Embryonic facial prominence (tissue), 1 donor: ENCODE results near the gene DVL3.
"Not testable (repeated sequence)": the region's sequence is repeated elsewhere in the genome, so short reads cannot be mapped to it uniquely, and the experiment has no call there.

ENCODE experiments used
- DNase-seq: peaks from one replicate; pipeline ENCODE4 v3.0.0-alpha.2; 2016; ENCODE audit errors: extremely low spot score

The DVL3 gene

DNA sequence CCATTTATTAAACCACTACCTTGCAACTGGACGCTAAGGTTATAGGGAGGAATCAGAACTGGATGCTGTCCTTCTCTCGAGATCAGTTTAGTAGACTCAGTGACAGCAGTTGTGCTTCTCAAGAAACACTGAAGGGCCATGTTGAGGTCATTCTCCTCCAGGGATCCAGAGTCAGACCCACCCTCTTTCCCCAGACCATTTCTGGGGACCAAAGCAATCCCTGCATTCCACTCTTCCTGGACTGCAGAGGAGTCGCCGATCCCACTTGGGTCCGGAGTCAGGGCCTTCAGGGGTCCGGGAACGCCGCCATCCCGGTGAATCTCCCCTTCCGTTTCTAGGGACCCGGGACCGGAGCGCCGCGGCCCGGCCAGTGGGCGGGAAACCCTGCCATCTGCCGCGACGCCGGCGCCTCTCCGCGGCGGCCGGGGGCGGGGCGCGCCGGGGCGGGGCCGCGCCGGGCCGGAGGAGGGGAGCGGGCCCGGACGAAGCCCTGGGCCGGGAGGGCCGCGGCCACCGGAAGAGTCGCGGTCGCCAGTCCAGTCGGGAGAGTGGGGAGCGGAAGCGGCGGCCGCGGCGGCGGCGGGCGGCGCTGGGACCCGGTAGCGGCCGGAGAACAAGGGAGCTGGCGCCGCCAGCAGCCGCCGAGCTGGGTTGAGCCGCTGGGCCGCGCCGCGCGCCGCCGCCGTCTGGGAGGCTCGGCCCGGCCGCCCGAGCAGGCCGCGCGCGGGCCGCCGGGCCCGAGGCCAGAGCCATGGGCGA lies at the start of gene DVL3:
DVL3 (plus strand) TSS at position 493 of the 759 bp plus-strand sequence; CDS start at position 752, 259 bp downstream.
- no peak for DNase-seq

- no peak for DNase-seq
Observed at GRCh38 chr3:184110316-184110725, 44.9 kb upstream of the DVL3 start.

- no peak for DNase-seq
Observed at GRCh38 chr3:184116017-184116416, 39.2 kb upstream of the DVL3 start.

GRCh38 chr3:184117636-184118035 lies 37.5 kb upstream of the DVL3 start:
- DNase-seq: no peak

- not testable (repeated sequence) for DNase-seq
Observed at GRCh38 chr3:184121031-184121430, 34.1 kb upstream of the DVL3 start.

DNA sequence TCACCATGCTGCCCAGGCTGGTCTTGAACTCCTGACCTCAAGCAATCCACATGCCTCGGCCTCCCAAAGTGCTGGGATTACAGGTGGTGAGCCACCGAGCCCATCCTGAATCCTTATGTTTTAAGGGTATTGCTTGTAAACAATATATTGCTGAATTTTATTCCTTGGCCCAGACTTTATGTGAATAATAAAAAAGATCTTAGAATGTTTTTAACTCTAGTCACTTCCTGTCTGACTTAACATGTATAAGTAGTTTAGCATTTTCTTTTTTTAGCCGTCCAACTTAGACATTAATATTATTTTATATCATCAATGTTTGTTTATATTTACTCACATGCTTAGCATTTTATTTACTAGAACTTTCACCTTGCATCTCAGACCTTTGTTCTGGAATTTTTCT lies 29.2 kb upstream of the DVL3 start:
- DNase-seq: no peak

- DNase-seq: no peak
Observed at GRCh38 chr3:184129012-184129411, 26.2 kb upstream of the DVL3 start.

DNA sequence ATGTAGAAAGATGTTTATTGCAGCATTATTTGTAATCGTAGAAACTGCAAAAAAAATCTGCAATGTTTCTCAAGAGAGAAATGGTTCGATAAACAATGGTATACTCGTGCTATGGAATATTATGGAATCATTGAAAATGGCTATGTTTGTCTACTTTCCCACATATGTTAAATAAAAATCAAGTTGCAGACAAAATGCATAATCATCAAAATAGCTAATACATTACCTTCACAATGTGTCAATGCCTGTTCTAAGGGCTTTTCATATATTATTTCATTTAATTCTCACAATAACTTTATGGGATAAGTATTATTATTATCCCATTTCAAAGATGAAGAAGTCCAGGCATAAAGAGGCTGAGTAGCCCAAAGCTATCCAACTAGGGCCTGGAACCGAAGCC lies 22.2 kb upstream of the DVL3 start:
- no peak for DNase-seq

DNA sequence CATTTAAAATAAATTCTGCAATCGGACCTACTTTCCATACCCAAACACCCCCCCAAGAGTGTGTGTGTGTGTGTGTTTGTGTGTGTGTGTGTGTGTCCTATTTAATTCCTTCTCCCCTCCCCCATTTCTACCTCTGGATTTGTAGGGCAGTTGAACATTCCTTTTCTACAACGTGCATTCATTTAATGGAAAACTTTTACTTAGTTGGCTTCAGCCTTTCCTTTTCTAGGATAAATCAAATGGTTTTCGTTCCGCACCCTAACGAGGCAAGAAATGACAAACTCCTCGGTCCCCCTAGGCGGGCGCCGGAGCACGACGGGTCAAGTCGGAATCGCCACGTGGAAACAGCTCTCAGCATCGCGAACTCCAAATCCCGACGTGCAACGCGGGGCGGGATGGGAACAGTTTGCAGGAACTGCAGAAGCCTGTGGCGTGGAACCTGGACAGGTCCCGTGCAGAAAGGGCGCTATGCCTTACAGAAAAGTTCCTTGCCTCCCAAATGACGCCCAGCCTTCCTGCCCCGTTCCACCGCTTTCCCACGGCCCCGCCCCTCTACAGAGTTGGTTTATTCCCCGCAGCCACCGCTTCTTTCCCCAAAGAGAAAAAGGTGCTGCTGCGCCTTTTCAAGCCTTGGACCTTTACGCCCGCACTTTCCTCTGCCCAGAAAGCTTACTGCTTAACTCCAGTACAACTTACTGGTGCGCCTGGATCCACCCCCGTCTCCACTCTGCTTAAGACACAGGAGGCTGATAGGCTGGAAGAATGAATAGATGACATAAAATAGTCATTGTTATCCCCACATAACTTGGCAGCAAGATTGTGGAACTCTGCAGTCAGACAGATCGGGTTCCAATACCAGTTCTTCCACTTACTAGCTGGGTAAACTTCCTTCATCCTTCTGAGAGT lies 21.1 kb upstream of the DVL3 start:
- DNase-seq: peak; percentile 51

DNA sequence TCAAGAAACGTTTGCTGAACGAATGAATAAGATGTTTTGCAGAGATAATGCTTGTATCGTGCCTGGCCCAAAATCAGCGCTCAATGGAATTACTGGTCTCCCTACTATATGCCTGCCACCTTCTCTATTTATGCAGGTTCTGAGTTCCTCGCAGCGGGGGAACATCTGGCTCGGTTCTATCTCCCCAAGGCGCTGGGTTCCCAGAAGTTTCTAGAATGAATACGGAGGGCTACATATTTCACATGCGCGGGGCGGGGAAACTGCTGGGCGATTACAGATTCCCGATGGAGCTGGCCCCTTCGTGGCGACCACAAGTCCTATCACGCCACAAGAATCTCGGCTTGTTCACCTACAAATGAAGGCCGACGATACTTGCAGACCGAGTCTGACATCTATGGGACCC lies 20.4 kb upstream of the DVL3 start:
- DNase-seq: no peak

- peak; percentile 87 for DNase-seq
Observed at GRCh38 chr3:184135149-184135910, 19.8 kb upstream of the DVL3 start, which contains the start of gene EIF2B5. Gene EIF2B5, plus strand, starts transcription at chr3:184135358. Its CDS starts 28 bp downstream, at chr3:184135386.

- no peak for DNase-seq
Observed at GRCh38 chr3:184135911-184136260, 19.3 kb upstream of the DVL3 start.

GRCh38 chr3:184140436-184140835 lies 14.7 kb upstream of the DVL3 start:
- no peak for DNase-seq

DNA sequence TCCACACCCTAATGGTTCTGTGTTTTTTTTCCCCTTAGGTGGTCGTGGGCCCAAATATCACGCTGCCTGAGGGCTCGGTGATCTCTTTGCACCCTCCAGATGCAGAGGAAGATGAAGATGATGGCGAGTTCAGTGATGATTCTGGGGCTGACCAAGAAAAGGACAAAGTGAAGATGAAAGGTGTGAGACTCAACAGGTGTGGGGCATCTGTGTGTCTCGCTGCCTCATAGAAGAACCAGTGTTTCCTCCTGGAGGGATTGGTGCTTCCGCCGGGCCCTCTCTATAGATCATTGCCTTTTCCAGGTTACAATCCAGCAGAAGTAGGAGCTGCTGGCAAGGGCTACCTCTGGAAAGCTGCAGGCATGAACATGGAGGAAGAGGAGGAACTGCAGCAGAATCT lies 13.0 kb upstream of the DVL3 start:
- DNase-seq: no peak

DNA sequence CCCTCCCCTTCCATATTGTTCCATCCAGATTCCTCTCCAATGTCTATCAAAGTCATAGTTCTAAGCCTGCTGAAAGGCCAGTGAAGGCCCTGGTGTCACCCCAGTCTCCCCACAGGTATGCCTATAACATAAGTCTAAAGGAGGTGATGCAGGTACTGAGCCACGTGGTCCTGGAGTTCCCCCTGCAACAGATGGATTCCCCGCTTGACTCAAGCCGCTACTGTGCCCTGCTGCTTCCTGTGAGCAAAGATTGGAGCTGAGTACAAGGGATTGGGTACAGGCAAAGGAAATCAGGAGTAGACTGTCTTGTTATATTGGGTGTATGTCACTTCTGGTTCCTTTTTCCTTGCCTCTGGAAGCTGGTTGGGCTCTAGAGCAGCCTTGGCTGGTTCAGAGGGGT lies 11.8 kb upstream of the DVL3 start:
- no peak for DNase-seq

- no peak for DNase-seq
Observed at GRCh38 chr3:184144505-184144904, 10.7 kb upstream of the DVL3 start.

GRCh38 chr3:184145111-184145524 lies 10.1 kb upstream of the DVL3 start:
- no peak for DNase-seq

DNA sequence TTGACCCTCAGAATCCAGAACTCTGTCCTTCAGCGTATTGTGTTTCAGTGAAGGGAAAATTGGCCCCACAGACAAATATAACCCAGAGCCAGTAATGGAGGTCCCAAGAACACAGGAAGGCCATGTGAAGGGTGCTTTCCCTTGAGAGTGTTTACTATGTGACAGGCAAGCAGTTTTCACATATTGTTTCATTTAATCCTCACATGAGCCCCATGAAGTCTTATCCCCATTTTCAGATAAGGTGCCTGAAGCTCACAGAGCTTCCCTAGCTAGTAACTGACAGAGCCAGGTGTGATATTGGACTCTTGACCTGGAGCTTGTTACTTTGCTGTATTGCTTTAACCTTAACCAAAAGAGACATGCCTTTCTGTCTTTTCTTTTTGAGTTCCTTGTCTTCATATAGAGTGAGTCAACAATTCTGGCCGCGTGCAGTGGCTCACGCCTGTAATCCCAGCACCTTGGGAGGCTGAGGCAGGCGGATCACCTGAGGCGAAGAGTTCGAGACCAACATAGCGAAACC lies 9.4 kb upstream of the DVL3 start:
- DNase-seq: no peak

GRCh38 chr3:184148076-184148475 lies 7.1 kb upstream of the DVL3 start:
- DNase-seq: no peak

DNA sequence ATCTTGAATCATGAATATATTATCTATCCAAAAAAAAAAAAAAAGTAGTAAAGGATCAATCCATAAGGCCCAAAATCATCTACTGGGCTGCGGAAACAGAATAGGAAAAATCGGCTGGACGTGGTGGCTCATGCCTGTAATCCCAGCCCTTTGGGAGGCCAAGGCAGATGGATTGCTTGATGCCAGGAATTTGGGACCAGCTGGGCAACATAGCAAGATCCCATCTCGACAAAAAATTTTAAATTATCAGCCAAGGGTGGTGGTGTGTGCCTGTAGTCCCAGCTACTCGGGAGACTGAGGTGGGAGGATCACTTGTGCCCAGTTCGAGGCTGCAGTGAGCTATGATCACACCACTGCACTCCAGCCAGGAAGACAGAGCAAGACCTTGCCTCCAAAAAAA lies 6.1 kb upstream of the DVL3 start:
- DNase-seq: no peak

DNA sequence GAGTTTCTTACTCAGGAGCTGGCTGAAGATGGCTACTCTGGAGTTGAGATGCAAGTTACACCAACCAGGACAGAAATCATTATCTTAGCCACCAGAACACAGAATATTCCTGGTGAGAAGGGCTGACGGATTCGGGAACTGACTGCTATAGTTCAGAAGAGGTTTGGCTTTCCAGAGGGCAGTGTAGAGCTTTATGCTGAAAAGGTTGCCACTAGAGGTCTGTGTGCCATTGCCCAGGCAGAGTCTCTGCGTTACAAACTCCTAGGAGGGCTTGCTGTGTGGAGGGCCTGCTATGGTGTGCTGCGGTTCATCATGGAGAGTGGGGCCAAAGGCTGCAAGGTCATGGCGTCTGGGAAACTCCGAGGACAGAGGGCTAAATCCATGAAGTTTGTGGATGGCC lies 5.4 kb upstream of the DVL3 start:
- not testable (repeated sequence) for DNase-seq
